Liver (tissue), 9 donors: ENCODE measurements around the gene PRRX1. TPM values are rescaled to one million over a fixed set of nuclear protein-coding genes. Genes with fewer than 3 reads are reported as not detected.
A peak's percentile ranks its signal among the peaks of the same experiment; 100 is the strongest.

Source experiments
- DNase-seq: peaks from one replicate; pipeline ENCODE4 v3.0.0-alpha.2; 2017; ENCODE audit warnings: low spot score
- H3K27ac ChIP-seq, 2 donors: one replicate each; pipeline ENCODE4 v1.7.0; 2013; ENCODE audit warnings: inconsistent platforms in 2 of 2, low read length in 2 of 2, control low read depth in 1 of 2, low read depth in 1 of 2, mild to moderate bottlenecking in 1 of 2
- H3K27me3 ChIP-seq, 4 donors: one replicate each; pipeline versions ENCODE4 v1.6.1 to v1.7.0; 2013; ENCODE audit warnings: low read length in 3 of 4, inconsistent platforms in 1 of 4, mild to moderate bottlenecking in 1 of 4, moderate library complexity in 1 of 4; ENCODE audit not compliant: control insufficient read depth in 4 of 4, insufficient read depth in 4 of 4
- H3K36me3 ChIP-seq, 4 donors: one replicate each; pipeline versions ENCODE4 v1.6.1 to v1.7.0; 2013; ENCODE audit warnings: low read length in 3 of 4, mild to moderate bottlenecking in 3 of 4, low read depth in 1 of 4, moderate library complexity in 1 of 4; ENCODE audit not compliant: control insufficient read depth in 4 of 4, insufficient read depth in 3 of 4
- H3K4me1 ChIP-seq, 4 donors: one replicate each; pipeline versions ENCODE4 v1.6.1 to v1.7.0; 2013; ENCODE audit warnings: low read length in 3 of 4, mild to moderate bottlenecking in 3 of 4, moderate library complexity in 1 of 4; ENCODE audit not compliant: control insufficient read depth in 4 of 4, insufficient read depth in 4 of 4
- H3K4me3 ChIP-seq, 3 donors: one replicate each; pipeline versions ENCODE4 v1.6.1 to v1.7.0; 2013; ENCODE audit warnings: low read length in 3 of 3, control low read depth in 1 of 3, low read depth in 1 of 3, mild to moderate bottlenecking in 1 of 3
- H3K9ac ChIP-seq, 2 donors: one replicate each; pipeline ENCODE4 v1.7.0; 2013; ENCODE audit warnings: low read length in 2 of 2, mild to moderate bottlenecking in 2 of 2, moderate library complexity in 2 of 2, control low read depth in 1 of 2, low read depth in 1 of 2
- H3K9me3 ChIP-seq, 4 donors: one replicate each; pipeline versions ENCODE4 v1.6.1 to v1.7.0; 2013; ENCODE audit warnings: low read length in 3 of 4; ENCODE audit not compliant: control insufficient read depth in 4 of 4
- EGR1 ChIP-seq, 2 donors: IDR thresholded peaks; 2 replicates each; pipeline ENCODE4 v1.6.1; 2016 to 2018; ENCODE audit warnings: antibody characterized with exemption in 2 of 2, low read depth in 2 of 2
- FOXA1 ChIP-seq: IDR thresholded peaks from 2 replicates; pipeline ENCODE4 v1.6.1; 2016; ENCODE audit warnings: antibody characterized with exemption
- FOXA2 ChIP-seq: IDR thresholded peaks from 2 replicates; pipeline ENCODE4 v1.6.1; 2016; ENCODE audit warnings: antibody characterized with exemption
- GABPA ChIP-seq, 2 donors: IDR thresholded peaks in 1 of 2; conservative IDR thresholded peaks in 1 of 2; 2 replicates each; pipeline ENCODE4 v1.6.1; 2016; ENCODE audit warnings: antibody characterized with exemption in 2 of 2, mild to moderate bottlenecking in 1 of 2, moderate library complexity in 1 of 2
- HNF4A ChIP-seq, 2 donors: conservative IDR thresholded peaks; 2 replicates each; pipeline ENCODE4 v1.6.1; 2016; ENCODE audit warnings: antibody characterized with exemption in 2 of 2, mild to moderate bottlenecking in 2 of 2
- HNF4G ChIP-seq: IDR thresholded peaks from 2 replicates; pipeline ENCODE4 v1.6.1; 2016; ENCODE audit warnings: antibody characterized with exemption
- JUND ChIP-seq, 2 donors: IDR thresholded peaks; 2 replicates each; pipeline ENCODE4 v1.6.1; 2016; ENCODE audit warnings: antibody characterized with exemption in 2 of 2
- NR2F2 ChIP-seq: IDR thresholded peaks from 2 replicates; pipeline ENCODE4 v1.6.1; 2016; ENCODE audit warnings: antibody characterized with exemption
- RAD21 ChIP-seq, 2 donors: IDR thresholded peaks; 2 replicates each; pipeline ENCODE4 v1.6.1; 2016; ENCODE audit warnings: antibody characterized with exemption in 2 of 2, mild to moderate bottlenecking in 2 of 2
- RXRA ChIP-seq, 2 donors: IDR thresholded peaks; 2 replicates each; pipeline ENCODE4 v1.6.1; 2017 to 2018; ENCODE audit warnings: antibody characterized with exemption in 2 of 2, mild to moderate bottlenecking in 1 of 2
- SP1 ChIP-seq: IDR thresholded peaks from 2 replicates; pipeline ENCODE4 v1.6.1; 2018; ENCODE audit warnings: antibody characterized with exemption, mild to moderate bottlenecking
- TAF1 ChIP-seq: conservative IDR thresholded peaks from 2 replicates; pipeline ENCODE4 v1.6.1; 2016; ENCODE audit warnings: antibody characterized with exemption, mild to moderate bottlenecking
- YY1 ChIP-seq: IDR thresholded peaks from 2 replicates; pipeline ENCODE4 v1.6.1; 2016; ENCODE audit warnings: antibody characterized with exemption, mild to moderate bottlenecking
- WGBS: extraction: QIAGEN DNeasy Blood & Tissue Kit; methylation state at CpG from one replicate; pipeline ENCODE4 v1.1.7; 2013; 5-methylcytosine and 5-hydroxymethylcytosine counted together
- polyA plus RNA-seq, 2 donors: library from polyadenylated mRNA; stranded (reverse) in 1 of 2; unstranded in 1 of 2; fragments of 200-250 nt in 1 of 2; fragments of >200 nt in 1 of 2; fragmentation: Nextera tagmentation in 1 of 2; extraction: Ambion mirVana in 1 of 2; gene quantifications; one replicate each; pipeline versions ENCODE4 v1.2.1 to v1.2.3, GENCODE V29; 2013 to 2015
- total RNA-seq, 2 donors: library from RNA; depleted of rRNA; stranded (reverse); fragments of >200 nt; gene quantifications; one replicate each; pipeline ENCODE4 v1.2.3, GENCODE V29; 2014
- TF ChIP-seq, protein P1 (sequence below): IDR thresholded peaks from 2 replicates; pipeline ENCODE4 v1.6.1; 2016; ENCODE audit warnings: antibody characterized with exemption
- TF ChIP-seq, protein P2 (sequence below): fragments of 150-350 bp; IDR thresholded peaks from 2 replicates; pipeline ENCODE4 v1.5.1; 2017; ENCODE audit warnings: improper control_type of control experiment, low read depth, low read length; ENCODE audit not compliant: missing input control
- TF ChIP-seq, protein P3 (sequence below): IDR thresholded peaks from 2 replicates; pipeline ENCODE4 v1.6.1; 2016; ENCODE audit warnings: antibody characterized with exemption, mild to moderate bottlenecking
- TF ChIP-seq, protein P4 (sequence below): IDR thresholded peaks from 2 replicates; pipeline ENCODE4 v1.6.1; 2016; ENCODE audit warnings: antibody characterized with exemption
- TF ChIP-seq, protein P5 (sequence below): IDR thresholded peaks from 2 replicates; pipeline ENCODE4 v1.6.1; 2016; ENCODE audit warnings: antibody characterized with exemption
- donor health status: healthy.
- donor health status: healthy.
- donor health status: healthy.
- donor health status: healthy.
- donor health status: healthy.

Gene PRRX1
- total and polyA plus RNA-seq, 4 donors = under 0.01 to 0.37 (median 0.25) TPM; not detected in 1

DNA sequence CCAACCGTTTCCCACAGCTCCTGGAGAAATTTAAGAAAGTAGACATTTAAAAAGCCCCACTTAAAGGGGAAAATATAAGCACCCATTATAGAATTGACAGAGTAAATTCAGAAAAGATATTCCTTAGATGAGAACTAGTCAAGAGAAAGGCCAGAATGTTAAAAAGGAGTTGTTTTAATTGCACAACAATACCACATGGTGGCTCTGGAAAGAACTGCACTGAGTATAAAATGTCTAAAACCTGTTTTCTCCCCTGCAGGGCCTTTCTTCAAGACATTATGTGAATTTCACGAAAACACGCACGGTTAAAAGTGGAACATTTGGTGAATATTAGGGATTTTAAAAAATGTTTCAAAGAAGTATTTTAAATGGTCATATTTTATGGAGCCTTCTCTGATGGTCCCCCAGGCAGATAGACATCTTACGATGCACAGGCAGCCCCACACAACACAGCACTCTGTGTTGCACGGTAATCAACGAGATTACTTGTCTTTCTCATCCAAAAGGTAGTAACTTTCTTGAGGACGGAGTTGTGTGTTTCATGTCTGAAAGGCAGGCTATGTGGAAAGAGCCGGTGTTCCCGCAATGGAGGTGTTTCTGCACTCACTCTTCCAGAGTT lies 101.9 kb downstream of the PRRX1 start:
- no peak overlapping the region for H3K27ac ChIP-seq
- TF ChIP-seq, protein P1, sequence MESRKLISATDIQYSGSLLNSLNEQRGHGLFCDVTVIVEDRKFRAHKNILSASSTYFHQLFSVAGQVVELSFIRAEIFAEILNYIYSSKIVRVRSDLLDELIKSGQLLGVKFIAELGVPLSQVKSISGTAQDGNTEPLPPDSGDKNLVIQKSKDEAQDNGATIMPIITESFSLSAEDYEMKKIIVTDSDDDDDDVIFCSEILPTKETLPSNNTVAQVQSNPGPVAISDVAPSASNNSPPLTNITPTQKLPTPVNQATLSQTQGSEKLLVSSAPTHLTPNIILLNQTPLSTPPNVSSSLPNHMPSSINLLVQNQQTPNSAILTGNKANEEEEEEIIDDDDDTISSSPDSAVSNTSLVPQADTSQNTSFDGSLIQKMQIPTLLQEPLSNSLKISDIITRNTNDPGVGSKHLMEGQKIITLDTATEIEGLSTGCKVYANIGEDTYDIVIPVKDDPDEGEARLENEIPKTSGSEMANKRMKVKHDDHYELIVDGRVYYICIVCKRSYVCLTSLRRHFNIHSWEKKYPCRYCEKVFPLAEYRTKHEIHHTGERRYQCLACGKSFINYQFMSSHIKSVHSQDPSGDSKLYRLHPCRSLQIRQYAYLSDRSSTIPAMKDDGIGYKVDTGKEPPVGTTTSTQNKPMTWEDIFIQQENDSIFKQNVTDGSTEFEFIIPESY = no peak
- TF ChIP-seq, protein P2, sequence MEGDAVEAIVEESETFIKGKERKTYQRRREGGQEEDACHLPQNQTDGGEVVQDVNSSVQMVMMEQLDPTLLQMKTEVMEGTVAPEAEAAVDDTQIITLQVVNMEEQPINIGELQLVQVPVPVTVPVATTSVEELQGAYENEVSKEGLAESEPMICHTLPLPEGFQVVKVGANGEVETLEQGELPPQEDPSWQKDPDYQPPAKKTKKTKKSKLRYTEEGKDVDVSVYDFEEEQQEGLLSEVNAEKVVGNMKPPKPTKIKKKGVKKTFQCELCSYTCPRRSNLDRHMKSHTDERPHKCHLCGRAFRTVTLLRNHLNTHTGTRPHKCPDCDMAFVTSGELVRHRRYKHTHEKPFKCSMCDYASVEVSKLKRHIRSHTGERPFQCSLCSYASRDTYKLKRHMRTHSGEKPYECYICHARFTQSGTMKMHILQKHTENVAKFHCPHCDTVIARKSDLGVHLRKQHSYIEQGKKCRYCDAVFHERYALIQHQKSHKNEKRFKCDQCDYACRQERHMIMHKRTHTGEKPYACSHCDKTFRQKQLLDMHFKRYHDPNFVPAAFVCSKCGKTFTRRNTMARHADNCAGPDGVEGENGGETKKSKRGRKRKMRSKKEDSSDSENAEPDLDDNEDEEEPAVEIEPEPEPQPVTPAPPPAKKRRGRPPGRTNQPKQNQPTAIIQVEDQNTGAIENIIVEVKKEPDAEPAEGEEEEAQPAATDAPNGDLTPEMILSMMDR = peak; percentile 18
- peak; percentile 49 to 54 for TF ChIP-seq RAD21 (IDR thresholded peaks at IDR 0.05)
- TF ChIP-seq YY1 = no peak
- no peak for TF ChIP-seq FOXA1
- 74% methylated on average over 10 of the region's 10 CpGs for WGBS
- no peak for DNase-seq
- no peaks in the 10 kb centered on the region for H3K4me1 ChIP-seq
- no peak overlapping the region for H3K9ac ChIP-seq
- no peaks in the 10 kb centered on the region for H3K9me3 ChIP-seq
- H3K4me3 ChIP-seq = no peak overlapping the region
- no peaks in the 10 kb centered on the region for H3K27me3 ChIP-seq
- no peaks in the 10 kb centered on the region for H3K36me3 ChIP-seq

DNA sequence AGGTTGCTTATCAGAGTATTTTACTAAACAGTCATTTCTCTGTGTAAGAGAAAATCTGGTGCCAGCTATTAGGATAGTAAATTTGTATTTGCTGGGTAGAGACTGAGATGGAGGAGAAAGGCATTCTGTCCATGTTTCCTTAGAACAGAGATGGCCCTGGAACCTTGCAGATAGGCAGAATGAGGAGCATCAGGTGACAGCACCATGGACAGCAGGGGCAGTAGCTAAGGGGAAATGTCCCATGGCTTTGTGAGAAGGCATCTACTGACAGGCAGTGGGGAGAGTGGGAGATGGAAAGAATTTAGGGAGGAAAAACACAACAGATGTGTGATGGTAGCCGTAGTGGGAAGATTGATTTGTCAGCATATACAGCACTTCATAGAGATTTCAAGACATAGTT lies 105.0 kb downstream of the PRRX1 start:
- Histone ChIP-seq H3K36me3 (no peaks in the 10 kb centered on the region), H3K27ac (no peak overlapping the region), H3K4me1 (no peaks in the 10 kb centered on the region), H3K9ac (no peak overlapping the region), H3K4me3 (no peak overlapping the region), H3K9me3 (no peaks in the 10 kb centered on the region), H3K27me3 (peaks cover 0 to 4% (median 0%) of the 10 kb centered on the region in 4 donors)
- 97% methylated on average over 1 of the region's 1 CpG for WGBS
- TF ChIP-seq, protein P3, sequence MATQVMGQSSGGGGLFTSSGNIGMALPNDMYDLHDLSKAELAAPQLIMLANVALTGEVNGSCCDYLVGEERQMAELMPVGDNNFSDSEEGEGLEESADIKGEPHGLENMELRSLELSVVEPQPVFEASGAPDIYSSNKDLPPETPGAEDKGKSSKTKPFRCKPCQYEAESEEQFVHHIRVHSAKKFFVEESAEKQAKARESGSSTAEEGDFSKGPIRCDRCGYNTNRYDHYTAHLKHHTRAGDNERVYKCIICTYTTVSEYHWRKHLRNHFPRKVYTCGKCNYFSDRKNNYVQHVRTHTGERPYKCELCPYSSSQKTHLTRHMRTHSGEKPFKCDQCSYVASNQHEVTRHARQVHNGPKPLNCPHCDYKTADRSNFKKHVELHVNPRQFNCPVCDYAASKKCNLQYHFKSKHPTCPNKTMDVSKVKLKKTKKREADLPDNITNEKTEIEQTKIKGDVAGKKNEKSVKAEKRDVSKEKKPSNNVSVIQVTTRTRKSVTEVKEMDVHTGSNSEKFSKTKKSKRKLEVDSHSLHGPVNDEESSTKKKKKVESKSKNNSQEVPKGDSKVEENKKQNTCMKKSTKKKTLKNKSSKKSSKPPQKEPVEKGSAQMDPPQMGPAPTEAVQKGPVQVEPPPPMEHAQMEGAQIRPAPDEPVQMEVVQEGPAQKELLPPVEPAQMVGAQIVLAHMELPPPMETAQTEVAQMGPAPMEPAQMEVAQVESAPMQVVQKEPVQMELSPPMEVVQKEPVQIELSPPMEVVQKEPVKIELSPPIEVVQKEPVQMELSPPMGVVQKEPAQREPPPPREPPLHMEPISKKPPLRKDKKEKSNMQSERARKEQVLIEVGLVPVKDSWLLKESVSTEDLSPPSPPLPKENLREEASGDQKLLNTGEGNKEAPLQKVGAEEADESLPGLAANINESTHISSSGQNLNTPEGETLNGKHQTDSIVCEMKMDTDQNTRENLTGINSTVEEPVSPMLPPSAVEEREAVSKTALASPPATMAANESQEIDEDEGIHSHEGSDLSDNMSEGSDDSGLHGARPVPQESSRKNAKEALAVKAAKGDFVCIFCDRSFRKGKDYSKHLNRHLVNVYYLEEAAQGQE = no peak
- no peak for TF ChIP-seq RXRA (IDR thresholded peaks at IDR 0.05)
- TF ChIP-seq, protein P2 = no peak
- TF ChIP-seq, protein P1 = no peak
- no peak for TF ChIP-seq HNF4G
- TF ChIP-seq, protein P4, sequence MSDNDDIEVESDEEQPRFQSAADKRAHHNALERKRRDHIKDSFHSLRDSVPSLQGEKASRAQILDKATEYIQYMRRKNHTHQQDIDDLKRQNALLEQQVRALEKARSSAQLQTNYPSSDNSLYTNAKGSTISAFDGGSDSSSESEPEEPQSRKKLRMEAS = no peak
- TF ChIP-seq JUND (IDR thresholded peaks at IDR 0.05) = no peak
- no peak for TF ChIP-seq TAF1
- no peak for TF ChIP-seq RAD21 (IDR thresholded peaks at IDR 0.05)
- TF ChIP-seq FOXA1 = no peak
- no peak for TF ChIP-seq YY1
- no peak for TF ChIP-seq FOXA2
- TF ChIP-seq, protein P5, sequence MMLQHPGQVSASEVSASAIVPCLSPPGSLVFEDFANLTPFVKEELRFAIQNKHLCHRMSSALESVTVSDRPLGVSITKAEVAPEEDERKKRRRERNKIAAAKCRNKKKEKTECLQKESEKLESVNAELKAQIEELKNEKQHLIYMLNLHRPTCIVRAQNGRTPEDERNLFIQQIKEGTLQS = no peak
- no peak for TF ChIP-seq EGR1 (IDR thresholded peaks at IDR 0.05; ENCODE audit: low read depth in 2 of 2)
- no peak for TF ChIP-seq SP1
- no peak for TF ChIP-seq GABPA (IDR thresholded peaks at IDR 0.05 in 1 of 2, conservative IDR thresholded peaks at IDR 0.05 in 1 of 2)
- TF ChIP-seq HNF4A (conservative IDR thresholded peaks at IDR 0.05) = no peak
- no peak for TF ChIP-seq NR2F2
- DNase-seq = no peak
